HepG2 (cell line): ENCODE results near the gene ZFHX3. TPM values are rescaled to one million over a fixed set of nuclear protein-coding genes. Genes with fewer than 3 reads are reported as not detected.

Experiments used
- ATF7-NPFF ChIP-seq: sonication (generic); formaldehyde crosslinking; IDR thresholded peaks from 2 replicates; pipeline ENCODE4 v1.8.1; 2023; ENCODE audit warnings: mild to moderate bottlenecking, low read depth, missing genetic modification reagents, moderate library complexity
- CREB1 ChIP-seq, 2 experiments: fragments of 450-650 bp in 1 of 2; IDR thresholded peaks; 2 replicates each; pipeline ENCODE4 v1.6.1; 2016 to 2017; ENCODE audit warnings: control low read depth in 1 of 2, mild to moderate bottlenecking in 1 of 2, missing compliant biosample characterization in 1 of 2, missing genetic modification characterization in 1 of 2
- EP300 ChIP-seq, 3 experiments: sonication (generic) in 1 of 3; formaldehyde crosslinking in 1 of 3; IDR thresholded peaks; 2 replicates each; pipeline versions ENCODE4 v1.5.1 to v1.6.1; 2011 to 2020; ENCODE audit warnings: low read depth in 2 of 3, low read length in 2 of 3, borderline replicate concordance in 1 of 3, improper control_type of control experiment in 1 of 3, mild to moderate bottlenecking in 1 of 3, missing genetic modification reagents in 1 of 3, moderate library complexity in 1 of 3
- FOSL1 ChIP-seq: sonication (generic); formaldehyde crosslinking; IDR thresholded peaks from 2 replicates; pipeline ENCODE4 v1.9.0; 2021; ENCODE audit warnings: missing genetic modification reagents, borderline replicate concordance
- HNRNPUL1 ChIP-seq: fragments of 200-400 bp; formaldehyde crosslinking; IDR thresholded peaks from 2 replicates; pipeline ENCODE4 v1.6.1; 2017; ENCODE audit warnings: low read depth, mild to moderate bottlenecking, low read length, moderate library complexity
- MTA3 ChIP-seq: sonication (generic); formaldehyde crosslinking; IDR thresholded peaks from 2 replicates; pipeline ENCODE4 v1.4.0; 2020; ENCODE audit warnings: missing genetic modification reagents
- NCOA2 ChIP-seq: sonication (generic); formaldehyde crosslinking; IDR thresholded peaks from 2 replicates; pipeline ENCODE4 v1.8.0; 2022; ENCODE audit warnings: inconsistent platforms
- PHF20 ChIP-seq: sonication (generic); formaldehyde crosslinking; IDR thresholded peaks from 2 replicates; pipeline ENCODE4 v1.5.0; 2020; ENCODE audit warnings: mild to moderate bottlenecking, missing genetic modification reagents
- PRPF4 ChIP-seq: fragments of 200-400 bp; formaldehyde crosslinking; IDR thresholded peaks from 2 replicates; pipeline ENCODE4 v1.6.1; 2016; ENCODE audit warnings: low read length, low read depth; ENCODE audit not compliant: poor library complexity, severe bottlenecking
- SMARCE1 ChIP-seq: fragments of 450-650 bp; IDR thresholded peaks from 2 replicates; pipeline ENCODE4 v1.6.1; 2017; ENCODE audit warnings: borderline replicate concordance
- SYNCRIP ChIP-seq: fragments of 200-400 bp; formaldehyde crosslinking; IDR thresholded peaks from 2 replicates; pipeline ENCODE4 v1.6.1; 2018; ENCODE audit warnings: mild to moderate bottlenecking, low read depth, low read length; ENCODE audit not compliant: insufficient read depth
- THYN1 ChIP-seq: sonication (generic); formaldehyde crosslinking; IDR thresholded peaks from 2 replicates; pipeline ENCODE4 v1.8.1; 2023; ENCODE audit warnings: low read depth, mild to moderate bottlenecking, moderate library complexity, missing genetic modification reagents, borderline replicate concordance
- ZNF749 ChIP-seq: sonication (generic); formaldehyde crosslinking; IDR thresholded peaks from 2 replicates; pipeline ENCODE4 v1.8.0; 2022; ENCODE audit warnings: mild to moderate bottlenecking, missing genetic modification reagents, moderate library complexity, borderline replicate concordance
- polyA plus RNA-seq, 8 experiments: library from polyadenylated mRNA; depleted of rRNA in 3 of 8; stranded (reverse) in 7 of 8; unstranded in 1 of 8; fragments of >200 nt; fragmentation: Illumina TruSeq in 4 of 8; extraction: Trizol in 4 of 8; gene quantifications; 2 replicates each; pipeline versions ENCODE4 v1.2.1 to v1.2.3, GENCODE V29; 2011 to 2016; ENCODE audit warnings: low read depth in 4 of 8, missing spikeins in 1 of 8, mixed read lengths in 1 of 8; ENCODE audit not compliant: insufficient read depth in 1 of 8
- total RNA-seq, 5 experiments: library from RNA; depleted of rRNA; stranded (reverse); fragments of >200 nt; fragmentation: Illumina TruSeq; extraction: Trizol; gene quantifications; 2 replicates each; pipeline ENCODE4 v1.2.3, GENCODE V29; 2016; ENCODE audit warnings: low read depth in 1 of 5
- TF ChIP-seq, protein P1 (sequence below): sonication (generic); formaldehyde crosslinking; IDR thresholded peaks from 2 replicates; pipeline ENCODE4 v1.5.0; 2020; ENCODE audit warnings: mild to moderate bottlenecking, missing genetic modification reagents
- TF ChIP-seq, protein P2 (sequence below): IDR thresholded peaks from 2 replicates; pipeline ENCODE4 v1.6.1; 2016; ENCODE audit warnings: control low read depth
- TF ChIP-seq, protein P3 (sequence below): sonication (generic); formaldehyde crosslinking; IDR thresholded peaks from 2 replicates; pipeline ENCODE4 v1.4.0; 2020; ENCODE audit warnings: low read depth, mild to moderate bottlenecking, missing genetic modification reagents
- TF ChIP-seq, protein P4 (sequence below): sonication (generic); formaldehyde crosslinking; IDR thresholded peaks from 2 replicates; pipeline ENCODE4 v1.5.1; 2020; ENCODE audit warnings: missing genetic modification reagents, mild to moderate bottlenecking, borderline replicate concordance
- TF ChIP-seq, protein P5 (sequence below): sonication (generic); formaldehyde crosslinking; IDR thresholded peaks from 2 replicates; pipeline ENCODE4 v1.4.0; 2020; ENCODE audit warnings: missing genetic modification reagents
- TF ChIP-seq, protein P6 (sequence below): sonication (generic); formaldehyde crosslinking; IDR thresholded peaks from 2 replicates; pipeline ENCODE4 v1.8.1; 2023; ENCODE audit warnings: mild to moderate bottlenecking, moderate library complexity, missing genetic modification reagents

The ZFHX3 gene
- total and polyA plus RNA-seq, 2 of the 13 experiments (the other 11 are each of a cell fraction or from before 2014, with no cell fraction given): 5.0 to 6.0 TPM

DNA sequence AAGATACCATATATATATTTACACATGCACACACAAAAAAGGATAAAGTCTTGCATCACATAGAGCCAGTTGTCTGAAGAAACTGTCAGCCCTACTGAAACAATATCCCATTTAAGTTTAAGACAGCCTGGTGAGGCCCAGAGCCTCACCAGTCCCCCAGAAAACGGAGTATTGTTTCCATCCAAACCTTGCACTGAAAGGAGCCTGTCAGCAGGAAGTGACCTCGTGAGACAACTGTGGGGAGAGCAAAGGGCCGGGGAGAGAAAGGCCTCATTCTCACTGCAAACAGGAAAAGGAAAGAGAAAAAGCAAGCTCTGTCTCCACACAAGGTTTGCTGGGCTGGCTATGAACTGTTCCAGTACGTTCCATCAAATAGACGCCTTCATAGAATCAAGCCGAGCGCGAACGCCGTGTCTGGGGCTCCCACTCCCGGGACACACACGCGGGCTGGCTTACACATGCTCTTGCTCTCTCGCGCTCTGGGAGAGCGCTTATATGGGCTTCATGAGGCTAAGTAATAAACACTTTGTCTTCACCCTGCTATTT lies 44.4 kb upstream of the ZFHX3 start (continued):
- TF ChIP-seq PHF20 (CRISPR knock-in tag): no peak
- TF ChIP-seq FOSL1 (CRISPR knock-in tag): no peak
- TF ChIP-seq PRPF4: no peak
- TF ChIP-seq HNRNPUL1: no peak
- TF ChIP-seq, protein P1, sequence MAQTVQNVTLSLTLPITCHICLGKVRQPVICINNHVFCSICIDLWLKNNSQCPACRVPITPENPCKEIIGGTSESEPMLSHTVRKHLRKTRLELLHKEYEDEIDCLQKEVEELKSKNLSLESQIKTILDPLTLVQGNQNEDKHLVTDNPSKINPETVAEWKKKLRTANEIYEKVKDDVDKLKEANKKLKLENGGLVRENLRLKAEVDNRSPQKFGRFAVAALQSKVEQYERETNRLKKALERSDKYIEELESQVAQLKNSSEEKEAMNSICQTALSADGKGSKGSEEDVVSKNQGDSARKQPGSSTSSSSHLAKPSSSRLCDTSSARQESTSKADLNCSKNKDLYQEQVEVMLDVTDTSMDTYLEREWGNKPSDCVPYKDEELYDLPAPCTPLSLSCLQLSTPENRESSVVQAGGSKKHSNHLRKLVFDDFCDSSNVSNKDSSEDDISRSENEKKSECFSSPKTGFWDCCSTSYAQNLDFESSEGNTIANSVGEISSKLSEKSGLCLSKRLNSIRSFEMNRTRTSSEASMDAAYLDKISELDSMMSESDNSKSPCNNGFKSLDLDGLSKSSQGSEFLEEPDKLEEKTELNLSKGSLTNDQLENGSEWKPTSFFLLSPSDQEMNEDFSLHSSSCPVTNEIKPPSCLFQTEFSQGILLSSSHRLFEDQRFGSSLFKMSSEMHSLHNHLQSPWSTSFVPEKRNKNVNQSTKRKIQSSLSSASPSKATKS (CRISPR knock-in tag): no peak
- TF ChIP-seq CREB1 (IDR thresholded peaks at IDR 0.05): no peak
- no peak for TF ChIP-seq CREB1 (CRISPR knock-in tag; IDR thresholded peaks at IDR 0.05)
- TF ChIP-seq ATF7-NPFF: no peak
- TF ChIP-seq, protein P2, sequence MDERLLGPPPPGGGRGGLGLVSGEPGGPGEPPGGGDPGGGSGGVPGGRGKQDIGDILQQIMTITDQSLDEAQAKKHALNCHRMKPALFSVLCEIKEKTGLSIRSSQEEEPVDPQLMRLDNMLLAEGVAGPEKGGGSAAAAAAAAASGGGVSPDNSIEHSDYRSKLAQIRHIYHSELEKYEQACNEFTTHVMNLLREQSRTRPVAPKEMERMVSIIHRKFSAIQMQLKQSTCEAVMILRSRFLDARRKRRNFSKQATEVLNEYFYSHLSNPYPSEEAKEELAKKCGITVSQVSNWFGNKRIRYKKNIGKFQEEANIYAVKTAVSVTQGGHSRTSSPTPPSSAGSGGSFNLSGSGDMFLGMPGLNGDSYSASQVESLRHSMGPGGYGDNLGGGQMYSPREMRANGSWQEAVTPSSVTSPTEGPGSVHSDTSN (CRISPR knock-in tag): no peak
- TF ChIP-seq SMARCE1: no peak
- TF ChIP-seq MTA3 (CRISPR knock-in tag): no peak
- 0 out of 2 replicates have a peak, but pooled peaks have one; percentile 66 for TF ChIP-seq ZNF749 (CRISPR knock-in tag)
- TF ChIP-seq, protein P3, sequence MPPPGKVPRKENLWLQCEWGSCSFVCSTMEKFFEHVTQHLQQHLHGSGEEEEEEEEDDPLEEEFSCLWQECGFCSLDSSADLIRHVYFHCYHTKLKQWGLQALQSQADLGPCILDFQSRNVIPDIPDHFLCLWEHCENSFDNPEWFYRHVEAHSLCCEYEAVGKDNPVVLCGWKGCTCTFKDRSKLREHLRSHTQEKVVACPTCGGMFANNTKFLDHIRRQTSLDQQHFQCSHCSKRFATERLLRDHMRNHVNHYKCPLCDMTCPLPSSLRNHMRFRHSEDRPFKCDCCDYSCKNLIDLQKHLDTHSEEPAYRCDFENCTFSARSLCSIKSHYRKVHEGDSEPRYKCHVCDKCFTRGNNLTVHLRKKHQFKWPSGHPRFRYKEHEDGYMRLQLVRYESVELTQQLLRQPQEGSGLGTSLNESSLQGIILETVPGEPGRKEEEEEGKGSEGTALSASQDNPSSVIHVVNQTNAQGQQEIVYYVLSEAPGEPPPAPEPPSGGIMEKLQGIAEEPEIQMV (CRISPR knock-in tag): no peak
- TF ChIP-seq NCOA2: no peak
- no peak for TF ChIP-seq SYNCRIP
- TF ChIP-seq, protein P4, sequence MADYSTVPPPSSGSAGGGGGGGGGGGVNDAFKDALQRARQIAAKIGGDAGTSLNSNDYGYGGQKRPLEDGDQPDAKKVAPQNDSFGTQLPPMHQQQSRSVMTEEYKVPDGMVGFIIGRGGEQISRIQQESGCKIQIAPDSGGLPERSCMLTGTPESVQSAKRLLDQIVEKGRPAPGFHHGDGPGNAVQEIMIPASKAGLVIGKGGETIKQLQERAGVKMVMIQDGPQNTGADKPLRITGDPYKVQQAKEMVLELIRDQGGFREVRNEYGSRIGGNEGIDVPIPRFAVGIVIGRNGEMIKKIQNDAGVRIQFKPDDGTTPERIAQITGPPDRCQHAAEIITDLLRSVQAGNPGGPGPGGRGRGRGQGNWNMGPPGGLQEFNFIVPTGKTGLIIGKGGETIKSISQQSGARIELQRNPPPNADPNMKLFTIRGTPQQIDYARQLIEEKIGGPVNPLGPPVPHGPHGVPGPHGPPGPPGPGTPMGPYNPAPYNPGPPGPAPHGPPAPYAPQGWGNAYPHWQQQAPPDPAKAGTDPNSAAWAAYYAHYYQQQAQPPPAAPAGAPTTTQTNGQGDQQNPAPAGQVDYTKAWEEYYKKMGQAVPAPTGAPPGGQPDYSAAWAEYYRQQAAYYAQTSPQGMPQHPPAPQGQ: no peak
- no peak for TF ChIP-seq THYN1 (CRISPR knock-in tag)
- TF ChIP-seq, protein P5, sequence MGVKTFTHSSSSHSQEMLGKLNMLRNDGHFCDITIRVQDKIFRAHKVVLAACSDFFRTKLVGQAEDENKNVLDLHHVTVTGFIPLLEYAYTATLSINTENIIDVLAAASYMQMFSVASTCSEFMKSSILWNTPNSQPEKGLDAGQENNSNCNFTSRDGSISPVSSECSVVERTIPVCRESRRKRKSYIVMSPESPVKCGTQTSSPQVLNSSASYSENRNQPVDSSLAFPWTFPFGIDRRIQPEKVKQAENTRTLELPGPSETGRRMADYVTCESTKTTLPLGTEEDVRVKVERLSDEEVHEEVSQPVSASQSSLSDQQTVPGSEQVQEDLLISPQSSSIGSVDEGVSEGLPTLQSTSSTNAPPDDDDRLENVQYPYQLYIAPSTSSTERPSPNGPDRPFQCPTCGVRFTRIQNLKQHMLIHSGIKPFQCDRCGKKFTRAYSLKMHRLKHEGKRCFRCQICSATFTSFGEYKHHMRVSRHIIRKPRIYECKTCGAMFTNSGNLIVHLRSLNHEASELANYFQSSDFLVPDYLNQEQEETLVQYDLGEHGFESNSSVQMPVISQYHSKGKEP (CRISPR knock-in tag): no peak
- TF ChIP-seq EP300 (IDR thresholded peaks at IDR 0.05; ENCODE audit: low read depth in 2 of 2, low read length in 2 of 2): no peak; a peak in 1 of 4 replicates
- TF ChIP-seq EP300 (CRISPR knock-in tag; IDR thresholded peaks at IDR 0.05; ENCODE audit: borderline replicate concordance): no peak
- TF ChIP-seq, protein P6, sequence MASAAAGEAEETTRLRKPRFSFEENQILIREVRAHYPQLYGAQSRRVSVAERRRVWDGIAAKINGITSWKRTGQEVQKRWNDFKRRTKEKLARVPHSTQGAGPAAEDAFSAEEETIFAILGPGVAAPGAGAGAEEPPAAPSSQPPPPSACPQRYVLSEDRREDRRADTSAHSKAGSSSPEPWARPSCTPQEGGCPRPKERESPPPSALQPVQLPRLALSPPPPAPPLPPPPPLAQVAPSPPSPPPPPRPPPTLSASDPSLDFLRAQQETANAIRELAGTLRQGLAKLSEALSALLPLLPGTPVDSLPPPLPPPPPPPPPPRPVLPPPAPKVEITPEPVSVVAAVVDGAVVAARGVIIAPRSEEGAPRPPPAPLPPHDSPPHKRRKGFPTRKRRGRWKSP (CRISPR knock-in tag): no peak
